Epithelial cell of esophagus (primary cell): ENCODE measurements around the gene NEUROD2.

Experiments
- DNase-seq: peaks from one replicate; pipeline ENCODE4 v3.0.0; 2010; ENCODE audit warnings: low read depth
- H3K4me3 ChIP-seq: 2 replicates; pipeline ENCODE4 v1.5.1; 2011; ENCODE audit warnings: mild to moderate bottlenecking, low read length, control low read depth
- TF ChIP-seq, protein P1 (sequence below): IDR thresholded peaks from 2 replicates; pipeline ENCODE4 v1.5.1; 2011; ENCODE audit warnings: low read depth, mild to moderate bottlenecking, low read length, control low read depth, inconsistent platforms; ENCODE audit not compliant: insufficient read depth; ENCODE audit errors: missing control alignments

The NEUROD2 gene

DNA sequence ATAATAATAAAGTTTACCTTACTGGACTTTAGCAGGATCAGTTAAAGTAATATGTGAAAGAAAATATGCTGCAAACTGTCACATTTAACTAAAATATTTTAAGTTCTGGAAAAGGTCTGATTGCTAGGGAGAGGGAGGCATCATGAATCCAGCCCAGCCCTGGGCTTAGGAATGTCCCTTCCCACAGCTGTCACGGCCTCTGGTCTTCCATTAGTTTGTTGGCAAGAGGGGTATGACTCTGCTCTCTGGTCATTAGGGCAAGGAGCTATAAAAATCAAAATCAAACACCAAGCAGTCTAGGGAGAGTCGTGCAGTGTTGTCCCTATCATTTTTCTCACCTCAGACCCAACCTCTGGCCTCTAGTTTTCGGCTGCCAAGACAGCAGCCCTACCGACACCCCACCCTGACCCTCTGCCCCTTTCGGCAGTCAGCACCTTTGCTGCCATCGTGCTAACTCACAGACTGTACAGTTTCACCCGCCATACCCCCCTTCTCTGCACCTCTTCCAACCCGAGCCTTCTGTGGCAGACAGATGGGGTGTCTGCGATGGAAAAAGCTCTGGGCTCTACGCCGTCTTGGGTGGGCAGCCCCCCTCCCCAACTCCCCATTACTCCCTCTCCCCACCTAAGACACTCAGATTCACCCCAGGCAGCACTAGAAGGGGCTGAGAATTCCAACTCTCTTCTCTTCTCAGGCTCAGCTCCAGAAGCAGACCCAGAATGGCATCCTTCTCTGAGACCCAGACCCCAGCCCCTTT is 41.4 kb downstream of the NEUROD2 start:
- DNase-seq = no peak
- H3K4me3 ChIP-seq = no peak overlapping the region
- TF ChIP-seq, protein P1, sequence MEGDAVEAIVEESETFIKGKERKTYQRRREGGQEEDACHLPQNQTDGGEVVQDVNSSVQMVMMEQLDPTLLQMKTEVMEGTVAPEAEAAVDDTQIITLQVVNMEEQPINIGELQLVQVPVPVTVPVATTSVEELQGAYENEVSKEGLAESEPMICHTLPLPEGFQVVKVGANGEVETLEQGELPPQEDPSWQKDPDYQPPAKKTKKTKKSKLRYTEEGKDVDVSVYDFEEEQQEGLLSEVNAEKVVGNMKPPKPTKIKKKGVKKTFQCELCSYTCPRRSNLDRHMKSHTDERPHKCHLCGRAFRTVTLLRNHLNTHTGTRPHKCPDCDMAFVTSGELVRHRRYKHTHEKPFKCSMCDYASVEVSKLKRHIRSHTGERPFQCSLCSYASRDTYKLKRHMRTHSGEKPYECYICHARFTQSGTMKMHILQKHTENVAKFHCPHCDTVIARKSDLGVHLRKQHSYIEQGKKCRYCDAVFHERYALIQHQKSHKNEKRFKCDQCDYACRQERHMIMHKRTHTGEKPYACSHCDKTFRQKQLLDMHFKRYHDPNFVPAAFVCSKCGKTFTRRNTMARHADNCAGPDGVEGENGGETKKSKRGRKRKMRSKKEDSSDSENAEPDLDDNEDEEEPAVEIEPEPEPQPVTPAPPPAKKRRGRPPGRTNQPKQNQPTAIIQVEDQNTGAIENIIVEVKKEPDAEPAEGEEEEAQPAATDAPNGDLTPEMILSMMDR = no peak

DNA sequence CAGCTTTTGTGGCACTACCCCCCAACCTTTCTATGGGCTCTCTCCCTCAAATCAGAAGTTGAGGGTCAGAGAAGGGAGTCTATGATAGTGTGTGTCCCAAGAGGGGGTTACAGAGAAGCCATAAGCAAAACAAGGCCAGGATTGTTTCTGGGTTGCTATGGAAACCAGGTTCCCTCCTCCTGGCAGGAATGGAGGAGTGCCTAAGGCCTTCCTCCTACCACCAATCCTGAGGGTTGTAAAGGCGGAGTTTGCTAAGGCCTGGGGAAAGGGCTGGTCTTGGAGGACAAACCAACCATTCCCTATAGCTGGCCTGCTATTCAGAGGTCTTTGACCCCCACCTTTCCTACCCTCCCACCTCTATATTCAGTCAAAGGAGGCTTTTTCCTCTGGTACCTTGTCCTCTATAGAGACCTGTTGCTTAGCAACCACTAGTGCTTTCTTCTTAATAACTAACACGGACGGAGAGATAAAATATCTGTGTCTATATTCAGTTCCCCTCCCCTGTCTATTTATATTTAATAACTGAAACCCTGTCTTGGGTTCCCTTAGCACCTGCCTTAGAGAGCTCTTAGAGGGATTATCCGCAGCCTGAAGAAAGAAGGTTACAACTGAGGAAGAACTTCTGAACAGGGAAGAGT is 43.4 kb downstream of the NEUROD2 start:
- no peak overlapping the region for H3K4me3 ChIP-seq
- TF ChIP-seq, protein P1 = no peak
- no peak for DNase-seq

DNA sequence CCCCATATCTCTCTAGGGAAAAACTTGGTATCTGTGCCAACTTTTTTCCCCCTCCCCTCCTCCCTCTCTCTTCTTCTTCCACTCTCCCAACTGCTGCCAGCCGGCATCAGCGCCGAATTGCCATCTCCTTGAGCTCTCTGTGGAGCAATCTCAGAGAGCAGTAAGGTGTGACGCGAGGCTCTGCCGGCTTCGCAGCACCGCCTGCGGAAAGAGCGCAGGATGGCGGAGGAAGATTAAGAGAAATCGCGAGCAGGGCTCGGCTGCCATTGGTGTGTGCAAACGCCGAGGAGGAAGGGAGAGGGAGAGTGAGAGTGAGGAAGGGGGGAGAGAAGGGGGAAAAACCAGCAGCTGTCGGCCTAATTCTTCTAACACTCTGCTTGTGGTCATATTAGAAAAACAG is 44.2 kb downstream of the NEUROD2 start:
- H3K4me3 ChIP-seq = no peak overlapping the region
- TF ChIP-seq, protein P1 = no peak
- no peak for DNase-seq

DNA sequence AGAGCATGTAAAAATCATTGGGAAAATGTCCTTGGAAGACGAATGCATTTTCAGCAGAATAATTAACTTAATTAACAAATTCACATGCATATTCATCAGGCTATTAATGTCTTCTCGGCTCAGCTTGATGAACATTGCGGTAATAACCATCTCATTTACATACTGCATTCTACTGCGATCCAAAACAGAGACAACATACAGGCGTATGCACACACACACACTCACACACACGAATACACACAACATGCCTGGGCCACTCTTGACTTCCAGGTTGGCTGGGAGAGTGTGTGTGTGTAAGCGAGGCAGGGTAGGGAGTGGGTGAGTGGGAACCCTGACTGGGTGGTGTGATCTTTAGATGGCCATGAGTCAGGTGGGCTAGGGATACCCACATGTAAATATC is 44.7 kb downstream of the NEUROD2 start:
- no peak for DNase-seq
- H3K4me3 ChIP-seq = no peak overlapping the region
- TF ChIP-seq, protein P1 = no peak

DNA sequence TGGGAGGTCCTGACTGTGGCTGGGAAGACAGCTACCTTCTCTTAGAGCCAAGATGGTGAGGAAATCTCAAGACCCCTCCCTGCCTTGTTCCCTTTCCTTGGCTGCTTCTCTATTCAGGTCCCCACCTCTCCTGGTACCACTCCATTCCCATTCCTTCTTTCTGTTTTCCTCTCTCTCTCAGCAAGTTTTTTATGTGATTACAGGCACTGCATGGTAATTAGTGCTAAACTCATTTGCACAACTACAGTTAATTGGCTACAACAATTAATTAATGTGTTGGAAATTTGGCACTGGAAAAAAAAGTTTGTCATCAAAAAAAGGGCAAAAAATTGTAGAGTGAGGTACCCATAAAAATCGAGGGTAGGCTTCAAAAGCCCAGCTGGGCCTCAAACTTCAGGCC is 45.3 kb downstream of the NEUROD2 start:
- no peak for DNase-seq
- TF ChIP-seq, protein P1 = no peak
- H3K4me3 ChIP-seq = no peak overlapping the region

DNA sequence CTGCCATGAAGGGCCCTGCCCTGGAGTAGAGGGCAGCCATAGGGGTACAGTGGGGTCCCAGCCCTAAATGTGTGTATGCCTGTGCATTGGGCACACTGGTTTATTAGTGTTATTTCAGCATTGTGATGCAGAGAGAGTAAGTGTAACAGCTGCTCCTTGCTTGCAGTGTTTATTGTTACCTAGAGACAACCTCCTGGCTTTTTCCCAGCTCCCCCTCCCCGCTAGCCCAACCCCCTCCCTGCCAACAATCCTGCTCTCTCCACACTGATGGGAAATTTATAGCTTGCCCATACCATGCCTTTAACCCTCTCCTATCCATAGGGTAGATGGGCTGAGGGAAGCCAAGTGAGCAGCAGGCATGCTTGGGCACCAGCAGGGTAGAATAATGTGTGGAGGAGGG is 51.3 kb downstream of the NEUROD2 start:
- TF ChIP-seq, protein P1 = no peak
- H3K4me3 ChIP-seq = no peak overlapping the region
- no peak for DNase-seq
